Progenitor cell of endocrine pancreas (in vitro differentiated cells): ENCODE data around the gene RXRG. TPM values are rescaled to one million over a fixed set of nuclear protein-coding genes. Genes with fewer than 3 reads are reported as not detected.

Experiments
- DNase-seq: peaks from one replicate; pipeline ENCODE4 v3.0.0; 2021; ENCODE audit warnings: low spot score; ENCODE audit not compliant: unreplicated experiment
- H3K27ac Mint-ChIP-seq: 2 replicates; pipeline ENCODE4 v1.8.0; 2021; ENCODE audit warnings: mild to moderate bottlenecking, moderate library complexity, mixed read lengths
- H3K27me3 Mint-ChIP-seq: 2 replicates; pipeline ENCODE4 v1.8.0; 2021; ENCODE audit warnings: mixed read lengths
- H3K36me3 Mint-ChIP-seq: 2 replicates; pipeline ENCODE4 v1.8.0; 2022; ENCODE audit warnings: mixed read lengths; ENCODE audit not compliant: insufficient read depth
- H3K4me1 Mint-ChIP-seq: 2 replicates; pipeline ENCODE4 v1.8.0; 2021; ENCODE audit warnings: low read depth, mixed read lengths
- H3K4me3 Mint-ChIP-seq: 2 replicates; pipeline ENCODE4 v1.8.0; 2021; ENCODE audit warnings: low read depth, mild to moderate bottlenecking, moderate library complexity, mixed read lengths
- H3K9me3 Mint-ChIP-seq: 2 replicates; pipeline ENCODE4 v1.8.0; 2021; ENCODE audit warnings: low read depth, mixed read lengths
- CTCF ChIP-seq: fragments of 200-600 bp; sonication (generic); IDR thresholded peaks from one replicate; pipeline ENCODE4 v1.5.0; 2021; ENCODE audit warnings: antibody characterized with exemption, mild to moderate bottlenecking; ENCODE audit not compliant: unreplicated experiment
- total RNA-seq: library from RNA; stranded (reverse); gene quantifications from 2 replicates; pipeline ENCODE4 v1.2.1, GENCODE V29; 2021

The RXRG gene
- total RNA-seq, 1 donor from 2014 or later = 2.2 TPM

GRCh38 chr1:165452336-165453130 lies 7.6 kb upstream of the RXRG start:
- no peaks in the 10 kb centered on the region for H3K9me3 Mint-ChIP-seq
- DNase-seq = no peak
- H3K36me3 Mint-ChIP-seq = no peaks in the 10 kb centered on the region
- no peak overlapping the region for H3K4me3 Mint-ChIP-seq
- peaks cover 3% of the 10 kb centered on the region for H3K27me3 Mint-ChIP-seq
- TF ChIP-seq CTCF = no peak
- H3K27ac Mint-ChIP-seq = no peak overlapping the region
- peaks cover 20% of the 10 kb centered on the region for H3K4me1 Mint-ChIP-seq

- H3K27ac Mint-ChIP-seq = no peak overlapping the region
- H3K9me3 Mint-ChIP-seq = no peaks in the 10 kb centered on the region
- no peak overlapping the region for H3K4me3 Mint-ChIP-seq
- peaks cover 10% of the 10 kb centered on the region for H3K27me3 Mint-ChIP-seq
- DNase-seq = no peak
- TF ChIP-seq CTCF = no peak
- H3K36me3 Mint-ChIP-seq = no peaks in the 10 kb centered on the region
- H3K4me1 Mint-ChIP-seq = peaks cover 18% of the 10 kb centered on the region
Observed at GRCh38 chr1:165451691-165452090, 6.8 kb upstream of the RXRG start.

GRCh38 chr1:165449131-165449530 lies 4.2 kb upstream of the RXRG start:
- TF ChIP-seq CTCF = no peak
- Mint-ChIP-seq H3K36me3 (no peaks in the 10 kb centered on the region), H3K27ac (no peak overlapping the region), H3K4me1 (no peaks in the 10 kb centered on the region), H3K27me3 (peaks cover 13% of the 10 kb centered on the region), H3K4me3 (no peak overlapping the region), H3K9me3 (no peaks in the 10 kb centered on the region)
- no peak for DNase-seq

- peaks cover 40% of the 10 kb centered on the region for H3K27me3 Mint-ChIP-seq
- peaks cover 2% of the 10 kb centered on the region for H3K4me1 Mint-ChIP-seq
- no peaks in the 10 kb centered on the region for H3K36me3 Mint-ChIP-seq
- H3K27ac Mint-ChIP-seq = no peak overlapping the region
- no peak for DNase-seq
- no peak overlapping the region for H3K4me3 Mint-ChIP-seq
- TF ChIP-seq CTCF = no peak
- no peaks in the 10 kb centered on the region for H3K9me3 Mint-ChIP-seq
Observed at GRCh38 chr1:165445388-165445787, 462 bp upstream of the RXRG start.

GRCh38 chr1:165443539-165444311 lies 1.2 kb downstream of the RXRG start:
- Mint-ChIP-seq H3K27me3 (peaks cover 44% of the 10 kb centered on the region), H3K36me3 (no peaks in the 10 kb centered on the region), H3K27ac (no peak overlapping the region), H3K4me3 (no peak overlapping the region), H3K4me1 (peaks cover 2% of the 10 kb centered on the region), H3K9me3 (no peaks in the 10 kb centered on the region)
- no peak for TF ChIP-seq CTCF
- DNase-seq = no peak
